ENCODE results near the gene PRMT1.

Gene PRMT1

DNA sequence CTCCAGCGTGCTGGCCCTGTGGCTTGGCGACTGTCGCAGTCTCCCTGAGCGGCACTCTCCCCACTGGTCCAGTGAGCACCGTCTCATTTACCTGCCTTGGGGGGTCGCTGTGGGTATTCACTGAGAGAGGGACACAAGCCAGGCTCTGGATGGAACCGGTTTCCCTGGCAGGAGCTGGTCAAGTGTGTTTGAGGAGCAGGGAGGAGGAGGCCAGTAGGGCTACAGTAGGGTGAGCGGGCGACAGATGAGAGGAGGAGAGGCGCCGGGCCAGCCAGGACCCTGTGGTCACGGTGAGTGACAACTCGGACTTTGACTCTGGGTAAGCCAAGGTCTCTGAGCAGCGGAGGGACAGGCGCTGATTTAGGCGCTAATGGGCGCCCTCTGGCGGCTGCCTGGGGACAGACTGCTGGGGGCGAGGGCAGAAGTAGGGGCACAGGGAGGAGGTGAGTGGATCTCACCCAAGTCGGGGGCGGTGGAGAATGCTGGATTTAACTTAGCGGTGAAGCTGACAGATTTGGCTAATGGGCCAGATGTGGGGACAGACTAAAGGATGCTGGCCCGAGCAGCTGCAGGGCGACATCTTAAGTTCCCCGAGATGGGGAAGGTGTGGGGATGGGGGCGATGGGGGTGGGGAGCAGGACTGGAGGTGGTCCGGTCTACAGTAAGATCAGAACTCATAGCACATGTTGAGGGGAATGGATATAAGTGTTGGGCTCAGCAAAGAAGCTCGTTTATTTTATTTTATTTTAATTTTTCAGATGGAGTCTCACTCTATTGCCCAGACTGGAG is 4.7 kb upstream of the PRMT1 start:
- peak; percentile 77 for DNase-seq (ENCODE audit: low spot score)

DNA sequence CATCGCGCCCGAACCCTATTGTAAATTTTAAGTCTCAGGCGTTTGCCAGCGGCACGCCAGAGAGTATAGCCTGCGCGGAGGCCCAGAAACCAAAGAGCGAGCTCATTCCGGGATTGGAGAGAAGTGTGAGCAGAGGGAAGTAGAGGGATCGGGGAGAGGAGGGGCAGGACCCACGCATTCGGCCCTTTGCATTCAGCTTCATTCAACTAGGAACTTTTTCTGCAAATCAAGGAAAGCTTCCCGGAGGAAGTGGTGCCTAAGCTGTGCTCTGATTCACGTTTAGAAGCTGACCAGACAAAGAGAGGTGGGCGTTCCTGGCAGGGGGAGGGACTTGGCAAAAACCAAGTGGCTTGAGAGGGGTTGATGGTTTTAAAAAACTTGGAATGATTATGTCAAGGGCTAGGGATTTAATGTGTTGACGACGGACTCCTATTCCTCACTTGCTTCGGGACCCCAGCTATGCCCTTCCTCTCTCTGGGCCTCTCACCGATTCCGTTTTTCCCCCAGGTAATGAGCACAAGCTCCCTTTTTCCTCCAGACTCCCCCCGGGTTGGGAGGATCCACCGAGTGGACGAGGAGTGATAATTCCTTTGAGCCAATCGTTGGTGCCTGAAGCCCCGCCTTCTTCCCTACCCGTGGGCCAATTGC is 811 bp upstream of the PRMT1 start:
- peak; percentile 92 for DNase-seq (ENCODE audit: low spot score)

DNA sequence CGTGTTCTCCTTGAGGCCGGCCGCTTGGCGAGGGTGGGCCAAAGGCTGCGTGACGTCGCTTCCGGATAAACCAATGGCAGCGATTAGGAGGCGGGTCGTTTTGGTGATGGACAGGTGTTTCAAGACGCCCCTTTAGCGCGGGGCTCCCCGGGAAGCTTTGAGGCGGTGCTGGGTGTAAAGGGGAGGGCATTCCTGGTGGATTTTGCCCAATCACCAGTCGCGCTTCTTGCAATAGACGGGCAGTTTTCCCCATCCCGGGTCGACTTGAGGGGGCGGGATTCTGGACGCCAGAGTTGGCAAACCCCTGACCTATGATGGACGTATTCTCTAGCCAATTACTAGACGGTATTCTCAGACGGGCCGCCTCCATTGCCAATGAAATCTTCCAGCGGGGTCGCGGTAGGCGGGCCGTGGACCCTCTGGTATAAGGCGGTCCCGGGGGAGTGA is 264 bp upstream of the PRMT1 start:
- peak; percentile 100 for DNase-seq (ENCODE audit: low spot score)

- DNase-seq (ENCODE audit: low spot score), result peak; percentile 67
These were observed 1.0 kb downstream of the PRMT1 start for GRCh38 chr19:49677901-49678674.

- DNase-seq (ENCODE audit: low spot score), result no peak
These were observed 2.1 kb downstream of the PRMT1 start for GRCh38 chr19:49678985-49679770.

DNA sequence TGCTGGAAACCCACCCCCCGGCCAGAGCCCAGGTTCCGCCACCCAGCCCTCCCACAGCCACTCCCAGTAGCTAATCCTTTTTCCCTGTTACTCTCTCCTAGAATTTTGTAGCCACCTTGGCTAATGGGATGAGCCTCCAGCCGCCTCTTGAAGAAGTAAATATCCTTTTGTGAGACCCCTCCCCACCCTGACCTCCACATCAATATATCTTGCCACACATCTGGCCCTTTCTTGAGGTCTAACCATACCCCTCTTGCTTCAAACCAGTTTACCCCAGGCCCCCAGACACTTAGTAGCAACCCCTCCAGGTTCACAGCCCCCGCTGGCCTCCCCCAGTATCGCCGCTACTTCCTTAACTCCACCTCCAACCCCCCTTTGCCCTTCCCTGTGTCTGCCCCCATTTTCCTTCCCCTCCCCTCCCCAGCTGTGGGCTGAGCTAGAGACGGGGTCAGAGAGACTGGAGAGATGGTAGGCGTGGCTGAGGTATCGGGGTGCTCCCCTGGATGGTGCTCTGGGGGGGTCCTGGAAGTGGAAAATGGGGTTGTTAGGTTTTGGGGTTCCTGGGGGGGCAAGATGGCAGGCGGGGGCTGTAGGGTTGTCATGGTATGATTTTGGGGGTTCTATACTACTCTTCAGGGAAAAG is 2.8 kb downstream of the PRMT1 start:
- no peak for DNase-seq (ENCODE audit: low spot score)

GRCh38 chr19:49680421-49681351 is 3.6 kb downstream of the PRMT1 start:
- peak; percentile 85 for DNase-seq (ENCODE audit: low spot score)

DNA sequence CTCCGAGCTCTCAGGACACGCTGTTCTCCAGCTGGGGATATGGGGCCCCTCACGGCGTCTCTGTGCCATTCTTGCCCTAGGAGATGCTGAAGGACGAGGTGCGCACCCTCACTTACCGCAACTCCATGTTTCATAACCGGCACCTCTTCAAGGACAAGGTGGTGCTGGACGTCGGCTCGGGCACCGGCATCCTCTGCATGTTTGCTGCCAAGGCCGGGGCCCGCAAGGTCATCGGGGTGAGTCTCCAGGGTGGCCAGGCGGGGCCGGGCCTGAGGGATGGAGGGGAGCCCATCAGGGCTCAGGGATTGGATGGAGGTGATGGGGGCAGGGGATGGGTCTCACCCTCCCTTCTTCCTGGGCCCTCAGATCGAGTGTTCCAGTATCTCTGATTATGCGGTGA is 4.8 kb downstream of the PRMT1 start:
- no peak for DNase-seq (ENCODE audit: low spot score)

DNA sequence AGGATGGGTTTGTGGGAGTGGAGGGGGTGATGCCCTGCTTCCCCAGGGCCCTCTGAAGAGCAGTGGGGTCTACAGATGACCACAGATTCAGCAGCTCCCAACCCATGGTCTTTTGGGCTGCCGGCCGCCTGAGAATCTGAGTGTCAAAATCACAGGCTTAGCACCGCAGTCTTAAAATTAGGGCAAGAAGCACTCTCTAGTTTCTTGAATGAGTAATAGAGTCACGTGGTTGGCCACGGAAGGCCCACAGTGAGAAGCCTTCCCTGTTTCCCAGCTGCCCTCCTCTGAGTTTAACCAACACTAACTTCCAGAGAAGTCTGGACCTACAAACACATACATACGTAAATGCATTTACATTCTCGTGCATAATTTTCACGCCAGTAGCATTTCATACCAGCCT is 5.2 kb downstream of the PRMT1 start:
- DNase-seq (ENCODE audit: low spot score), result no peak

DNA sequence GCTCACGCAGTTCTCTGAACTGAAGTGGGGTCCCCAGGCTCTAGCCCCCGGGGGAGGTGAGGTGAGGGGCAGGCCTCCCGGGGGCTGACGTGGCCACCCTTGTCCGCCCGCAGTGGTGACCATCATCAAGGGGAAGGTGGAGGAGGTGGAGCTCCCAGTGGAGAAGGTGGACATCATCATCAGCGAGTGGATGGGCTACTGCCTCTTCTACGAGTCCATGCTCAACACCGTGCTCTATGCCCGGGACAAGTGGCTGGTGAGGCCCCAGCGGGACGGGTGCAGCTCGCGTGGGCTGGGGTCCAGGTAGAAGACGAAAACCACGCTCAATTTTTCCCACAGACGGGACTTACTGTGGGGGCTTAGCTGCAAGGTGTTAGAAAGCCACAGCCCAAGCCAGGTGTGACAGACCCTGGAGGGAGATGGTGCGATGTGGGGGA is 6.8 kb downstream of the PRMT1 start:
- no peak for DNase-seq (ENCODE audit: low spot score)

DNA sequence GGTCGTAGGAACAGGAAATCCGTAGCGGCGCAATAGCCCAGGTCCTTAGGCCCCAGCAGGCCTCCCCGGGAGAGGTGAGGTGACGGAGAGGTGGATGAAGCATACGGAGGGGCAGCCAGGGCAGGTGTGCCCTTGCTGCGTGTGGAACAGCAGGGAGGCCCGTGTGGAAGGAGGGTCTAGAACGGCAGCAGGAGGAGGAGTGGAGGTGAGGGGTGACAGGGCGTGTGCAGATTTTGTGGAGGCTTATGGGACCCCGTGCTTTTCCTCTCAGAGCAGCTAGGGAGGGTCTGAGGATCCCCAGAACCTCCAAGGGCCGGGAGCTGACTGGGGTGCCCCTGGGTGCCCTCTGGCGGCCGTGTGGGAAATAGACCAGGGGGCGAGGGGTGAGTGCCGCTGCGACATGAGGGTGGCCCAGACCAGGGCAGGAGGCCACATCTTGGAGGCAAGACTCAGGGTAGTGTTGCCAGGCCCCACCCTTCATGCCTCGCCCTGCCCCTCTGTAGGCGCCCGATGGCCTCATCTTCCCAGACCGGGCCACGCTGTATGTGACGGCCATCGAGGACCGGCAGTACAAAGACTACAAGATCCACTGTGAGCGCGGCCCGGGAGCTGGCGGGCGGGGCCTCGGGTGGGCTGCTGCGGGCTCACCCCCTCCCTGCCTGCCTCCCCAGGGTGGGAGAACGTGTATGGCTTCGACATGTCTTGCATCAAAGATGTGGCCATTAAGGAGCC is 7.3 kb downstream of the PRMT1 start:
- DNase-seq (ENCODE audit: low spot score), result no peak

DNA sequence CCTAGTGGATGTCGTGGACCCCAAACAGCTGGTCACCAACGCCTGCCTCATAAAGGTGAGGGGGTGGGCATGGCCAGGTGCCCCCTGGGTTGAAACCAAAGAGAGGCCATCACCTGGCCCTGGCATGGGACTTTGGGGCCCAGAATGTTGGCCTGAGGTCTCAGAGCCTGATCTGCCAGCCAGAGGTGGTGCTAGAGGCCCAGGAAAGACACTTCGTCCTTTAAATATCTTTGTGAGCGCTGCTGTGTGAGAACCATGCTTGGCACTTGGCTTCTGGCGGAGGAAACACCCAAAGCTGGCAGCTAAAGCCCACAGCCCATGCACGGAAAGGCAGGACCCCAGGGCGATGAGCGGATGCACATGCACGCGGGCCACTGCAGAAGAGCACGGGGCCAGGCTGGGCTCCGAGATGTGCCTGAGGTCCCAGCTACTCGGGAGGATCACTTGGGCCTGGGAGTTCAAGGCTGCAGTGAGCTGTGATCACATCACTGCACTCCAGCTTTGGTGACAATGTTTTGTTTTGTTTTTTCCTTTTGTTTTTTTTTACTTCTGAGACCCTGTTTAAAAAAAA is 8.0 kb downstream of the PRMT1 start:
- no peak for DNase-seq (ENCODE audit: low spot score)

- no peak for DNase-seq (ENCODE audit: low spot score)
These were observed 8.8 kb downstream of the PRMT1 start for GRCh38 chr19:49685845-49686332.

- DNase-seq (ENCODE audit: low spot score), result no peak
These were observed 9.5 kb downstream of the PRMT1 start for GRCh38 chr19:49686503-49687088.

DNA sequence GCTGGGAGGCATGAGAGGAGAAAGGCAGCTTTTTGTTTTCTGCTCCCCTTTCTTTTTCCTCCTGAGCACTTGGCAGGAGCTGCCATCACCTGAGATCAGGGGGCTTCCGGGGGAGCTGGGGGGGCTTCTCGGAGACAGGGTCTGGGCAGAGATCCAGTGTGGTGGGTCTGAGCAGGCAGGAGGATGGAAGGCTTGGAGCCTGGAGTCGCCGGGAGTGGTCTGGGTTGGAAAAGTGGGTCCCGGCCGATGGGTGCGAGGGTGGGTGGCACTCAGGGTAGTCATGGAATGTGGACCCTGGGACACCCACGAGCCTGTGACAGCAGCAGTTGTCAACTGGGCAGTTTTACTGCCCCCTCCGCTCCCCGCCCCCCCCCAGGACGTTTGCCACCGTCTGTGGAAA is 10.1 kb downstream of the PRMT1 start:
- no peak for DNase-seq (ENCODE audit: low spot score)

DNA sequence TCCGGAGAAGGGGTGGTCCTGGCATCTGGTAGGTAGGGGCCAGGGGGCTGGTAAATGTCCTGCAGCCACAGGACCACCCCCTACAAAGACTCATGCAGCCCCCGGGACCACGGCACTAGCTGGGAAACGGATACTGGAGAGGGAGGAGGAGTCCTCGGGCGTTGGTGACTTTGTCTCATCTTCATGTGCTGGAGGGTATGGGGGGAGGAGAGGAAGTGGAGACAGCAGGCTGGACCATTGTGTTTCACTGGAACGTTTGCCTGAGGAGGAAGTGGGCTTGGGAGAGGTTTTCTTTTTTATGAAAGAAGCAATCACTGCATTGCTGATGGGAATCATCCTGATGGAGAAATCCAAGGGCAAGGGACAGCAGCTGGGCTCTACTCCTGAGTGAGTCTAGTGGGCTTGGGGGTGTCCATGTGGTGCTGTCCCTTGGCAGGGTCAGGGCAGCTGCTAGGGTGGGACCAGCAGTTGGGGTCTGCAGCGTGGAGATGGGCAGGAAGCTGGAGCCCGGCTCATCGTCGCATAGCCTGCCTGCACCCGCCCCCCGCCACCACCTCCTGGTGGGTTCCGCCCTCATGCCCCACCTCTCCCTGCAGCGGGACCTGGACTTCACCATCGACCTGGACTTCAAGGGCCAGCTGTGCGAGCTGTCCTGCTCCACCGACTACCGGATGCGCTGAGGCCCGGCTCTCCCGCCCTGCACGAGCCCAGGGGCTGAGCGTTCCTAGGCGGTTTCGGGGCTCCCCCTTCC is 10.7 kb downstream of the PRMT1 start:
- no peak for DNase-seq (ENCODE audit: low spot score)

GRCh38 chr19:49688531-49689132 is 11.6 kb downstream of the PRMT1 start:
- no peak for DNase-seq (ENCODE audit: low spot score)

Data from kidney tubule cell (primary cell).